ENCODE results near the gene RRAGA.

DNA sequence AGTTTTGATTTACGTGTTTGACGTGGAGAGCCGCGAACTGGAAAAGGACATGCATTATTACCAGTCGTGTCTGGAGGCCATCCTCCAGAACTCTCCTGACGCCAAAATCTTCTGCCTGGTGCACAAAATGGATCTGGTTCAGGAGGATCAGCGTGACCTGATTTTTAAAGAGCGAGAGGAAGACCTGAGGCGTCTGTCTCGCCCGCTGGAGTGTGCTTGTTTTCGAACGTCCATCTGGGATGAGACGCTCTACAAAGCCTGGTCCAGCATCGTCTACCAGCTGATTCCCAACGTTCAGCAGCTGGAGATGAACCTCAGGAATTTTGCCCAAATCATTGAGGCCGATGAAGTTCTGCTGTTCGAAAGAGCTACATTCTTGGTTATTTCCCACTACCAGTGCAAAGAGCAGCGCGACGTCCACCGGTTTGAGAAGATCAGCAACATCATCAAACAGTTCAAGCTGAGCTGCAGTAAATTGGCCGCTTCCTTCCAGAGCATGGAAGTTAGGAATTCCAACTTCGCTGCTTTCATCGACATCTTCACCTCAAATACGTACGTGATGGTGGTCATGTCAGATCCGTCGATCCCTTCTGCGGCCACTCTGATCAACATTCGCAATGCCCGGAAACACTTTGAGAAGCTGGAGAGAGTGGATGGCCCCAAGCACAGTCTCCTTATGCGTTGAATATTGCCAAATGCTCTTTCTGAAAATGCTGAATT is 850 bp downstream of the RRAGA start:
- TF ChIP-seq POLR2A (IDR thresholded peaks at IDR 0.05; ENCODE audit: low read depth, low read length) = no peak
- no peak for TF ChIP-seq POLR2AphosphoS5 (IDR thresholded peaks at IDR 0.05; ENCODE audit: low read depth, low read length)
- TF ChIP-seq TAF1 (IDR thresholded peaks at IDR 0.05; ENCODE audit: borderline replicate concordance, low read depth, low read length) = no peak

Data from GM12892 (cell line).